DOHH2 (cell line): ENCODE measurements around the gene LSP1.

Experiments used
- CTCF ChIP-seq: fragments of 200-600 bp; sonication (generic); IDR thresholded peaks from one replicate; pipeline ENCODE4 v1.5.1; 2014; ENCODE audit warnings: antibody characterized with exemption, mild to moderate bottlenecking, low read depth, low read length; ENCODE audit not compliant: poor library complexity, severe bottlenecking
- EZH2phosphoT487 ChIP-seq: fragments of 200-600 bp; sonication (generic); IDR thresholded peaks from 2 replicates; pipeline ENCODE4 v1.6.1; 2017; ENCODE audit warnings: borderline replicate concordance, mild to moderate bottlenecking, antibody characterized with exemption, low read length, moderate library complexity, mixed read lengths

GRCh38 chr11:1814691-1815090, 38.2 kb upstream of the LSP1 start:
- TF ChIP-seq CTCF (no peak), EZH2phosphoT487 (no peak)
